ENCODE results near the gene TMCC1. TPM values are rescaled to one million over a fixed set of nuclear protein-coding genes. Genes with fewer than 3 reads are reported as not detected.
A peak's percentile ranks its signal among the peaks of the same experiment; 100 is the strongest.

TMCC1 gene
- total RNA-seq, 1 donor from 2014 or later = 36.9 TPM

GRCh38 chr3:129732200-129732876, 161.2 kb downstream of the TMCC1 start:
- peaks cover 16% of the 10 kb centered on the region for H3K4me1 Mint-ChIP-seq
- H3K36me3 Mint-ChIP-seq (ENCODE audit: low read depth) = no peaks in the 10 kb centered on the region
- H3K27ac Mint-ChIP-seq (ENCODE audit: unreplicated experiment) = peak overlapping the region; percentile 80
- no peak overlapping the region for H3K4me3 Mint-ChIP-seq
- H3K9me3 Mint-ChIP-seq = no peaks in the 10 kb centered on the region
- TF ChIP-seq CTCF (conservative IDR thresholded peaks at IDR 0.05) = no peak
- no peak for DNase-seq (ENCODE audit: low read depth, low spot score)
- H3K27me3 Mint-ChIP-seq (ENCODE audit: low read depth) = no peaks in the 10 kb centered on the region

- no peak overlapping the region for H3K27ac Mint-ChIP-seq (ENCODE audit: unreplicated experiment)
- H3K4me3 Mint-ChIP-seq = no peak overlapping the region
- peaks cover 24% of the 10 kb centered on the region for H3K4me1 Mint-ChIP-seq
- no peaks in the 10 kb centered on the region for H3K9me3 Mint-ChIP-seq
- DNase-seq (ENCODE audit: low read depth, low spot score) = no peak
- H3K36me3 Mint-ChIP-seq (ENCODE audit: low read depth) = no peaks in the 10 kb centered on the region
- TF ChIP-seq CTCF (conservative IDR thresholded peaks at IDR 0.05) = no peak
- H3K27me3 Mint-ChIP-seq (ENCODE audit: low read depth) = no peaks in the 10 kb centered on the region
Observed at GRCh38 chr3:129727707-129728106, 165.8 kb downstream of the TMCC1 start.

GRCh38 chr3:129723558-129724324, 169.8 kb downstream of the TMCC1 start:
- peak overlapping the region; percentile 59 for H3K27ac Mint-ChIP-seq (ENCODE audit: unreplicated experiment)

GRCh38 chr3:129722527-129722926, 171.0 kb downstream of the TMCC1 start:
- Mint-ChIP-seq H3K27me3 (ENCODE audit: low read depth) (no peaks in the 10 kb centered on the region), H3K9me3 (no peaks in the 10 kb centered on the region), H3K27ac (ENCODE audit: unreplicated experiment) (no peak overlapping the region), H3K4me1 (peaks cover 19% of the 10 kb centered on the region), H3K4me3 (no peak overlapping the region), H3K36me3 (ENCODE audit: low read depth) (no peaks in the 10 kb centered on the region)
- no peak for DNase-seq (ENCODE audit: low read depth, low spot score)
- TF ChIP-seq CTCF (conservative IDR thresholded peaks at IDR 0.05) = no peak

More at GRCh38 chr3:129723558-129724324, 169.8 kb downstream of the TMCC1 start:
- H3K4me1 Mint-ChIP-seq = peaks cover 19% of the 10 kb centered on the region
- H3K9me3 Mint-ChIP-seq = no peaks in the 10 kb centered on the region
- H3K36me3 Mint-ChIP-seq (ENCODE audit: low read depth) = no peaks in the 10 kb centered on the region
- no peaks in the 10 kb centered on the region for H3K27me3 Mint-ChIP-seq (ENCODE audit: low read depth)
- no peak for DNase-seq (ENCODE audit: low read depth, low spot score)
- TF ChIP-seq CTCF (conservative IDR thresholded peaks at IDR 0.05) = no peak
- no peak overlapping the region for H3K4me3 Mint-ChIP-seq

GRCh38 chr3:129718201-129718600, 175.3 kb downstream of the TMCC1 start:
- no peak for TF ChIP-seq CTCF (conservative IDR thresholded peaks at IDR 0.05)
- H3K4me1 Mint-ChIP-seq = peaks cover 7% of the 10 kb centered on the region
- H3K36me3 Mint-ChIP-seq (ENCODE audit: low read depth) = no peaks in the 10 kb centered on the region
- H3K9me3 Mint-ChIP-seq = no peaks in the 10 kb centered on the region
- H3K27ac Mint-ChIP-seq (ENCODE audit: unreplicated experiment) = no peak overlapping the region
- no peak for DNase-seq (ENCODE audit: low read depth, low spot score)
- no peak overlapping the region for H3K4me3 Mint-ChIP-seq
- H3K27me3 Mint-ChIP-seq (ENCODE audit: low read depth) = no peaks in the 10 kb centered on the region

Data from neural crest cell (in vitro differentiated cells).